ENCODE data around the gene SNTB2.

SNTB2 gene

DNA sequence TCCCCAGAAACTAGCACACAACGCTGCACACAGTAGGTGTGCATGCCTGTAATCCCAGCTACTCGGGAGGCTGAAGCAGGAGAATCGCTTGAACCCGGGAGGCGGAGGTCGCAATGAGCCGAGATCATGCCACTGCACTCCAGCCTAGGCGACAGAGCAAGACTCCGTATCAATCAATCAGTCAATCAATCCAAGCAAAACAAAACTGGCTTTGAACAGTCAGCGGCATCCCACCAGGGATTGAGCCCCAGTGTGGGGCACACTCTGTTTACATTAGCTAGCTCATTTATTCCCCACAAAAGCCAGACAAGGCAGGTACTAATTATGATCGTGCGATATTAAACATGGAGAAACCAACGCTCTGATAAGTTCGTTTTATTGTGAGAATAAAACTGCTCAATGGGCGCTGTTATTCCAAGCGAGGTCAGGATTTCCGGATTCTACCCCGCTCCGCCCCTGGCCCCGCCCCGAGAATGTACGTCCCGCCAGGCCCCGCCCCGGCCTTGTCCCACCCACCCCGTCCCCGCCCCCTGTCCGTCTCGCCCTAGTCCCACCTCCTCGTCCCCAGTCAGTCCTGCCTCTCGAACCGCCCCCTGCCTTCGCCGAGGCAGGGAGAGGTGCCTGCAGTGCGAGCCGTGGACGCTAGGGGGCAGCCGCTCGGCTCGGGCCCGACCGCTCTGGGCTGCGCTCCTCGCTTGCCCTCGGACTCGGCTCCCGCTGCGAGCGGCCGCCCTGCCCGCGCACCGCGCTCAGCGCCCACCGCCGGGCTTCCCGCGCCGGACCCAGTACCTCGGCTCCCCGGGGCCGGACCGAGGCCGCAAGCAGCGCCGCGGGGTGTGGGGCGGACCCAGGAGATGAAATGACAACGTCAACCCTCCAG lies 123.9 kb downstream of the SNTB2 start, which contains the start of gene VPS4A:
Gene VPS4A (plus strand): TSS at position 698 of the 880 bp plus-strand sequence. CDS start 162 bp downstream, at position 860.
- DNase-seq = peak; percentile 97 to 98
- no CpG with 5 or more reads among the region's 70 CpGs for WGBS (ENCODE audit: extremely low coverage, insufficient coverage, insufficient read length)
- Histone ChIP-seq H3K79me1 (ENCODE audit: low read length) (peaks cover 2% of the 10 kb centered on the region), H3K4ac (ENCODE audit: low read depth, low read length) (peak within 1 kb of the TSS; percentile 87), H3K36me3 (ENCODE audit: control insufficient read depth in 1 of 2, insufficient read depth in 2 of 2, low read length in 2 of 2) (peaks cover 12 to 14% of the 10 kb centered on the region in 2 experiments), H2BK12ac (ENCODE audit: low read length) (no peak within 1 kb of the TSS), H4K12ac (ENCODE audit: low read depth, low read length) (peak within 1 kb of the TSS; percentile 74), H3K18ac (ENCODE audit: low read length) (peak within 1 kb of the TSS; percentile 92), H3K4me3 (ENCODE audit: low read depth, low read length) (peak within 1 kb of the TSS; percentile 92), H2BK120ac (ENCODE audit: insufficient read depth, low read length, poor library complexity) (peak within 1 kb of the TSS; percentile 82), H3K27me3 (ENCODE audit: insufficient read depth, low read length) (no peaks in the 10 kb centered on the region), H3K9me3 (ENCODE audit: insufficient read depth, low read depth, low read length) (no peaks in the 10 kb centered on the region), H2BK5ac (ENCODE audit: low read depth, low read length, poor library complexity) (peak within 1 kb of the TSS; percentile 83), H3K4me1 (ENCODE audit: control insufficient read depth in 1 of 2, insufficient read depth in 2 of 2, low read length in 2 of 2) (peaks cover 3% of the 10 kb centered on the region in 2 experiments), H3K79me2 (ENCODE audit: control insufficient read depth, insufficient read depth, low read length, poor library complexity) (peaks cover 8% of the 10 kb centered on the region), H2AK5ac (ENCODE audit: low read length) (no peak within 1 kb of the TSS), H2AFZ (ENCODE audit: insufficient read depth, low read length, poor library complexity) (peak within 1 kb of the TSS; percentile 98), H3K14ac (ENCODE audit: low read length) (peak within 1 kb of the TSS; percentile 88), H3K4me2 (ENCODE audit: low read length) (peak within 1 kb of the TSS; percentile 83), H3K23ac (ENCODE audit: low read length) (no peak within 1 kb of the TSS), H4K91ac (ENCODE audit: low read depth, low read length) (peak within 1 kb of the TSS; percentile 82), H3K9ac (ENCODE audit: low read length) (peak within 1 kb of the TSS; percentile 93), H4K8ac (ENCODE audit: low read depth, low read length) (peak within 1 kb of the TSS; percentile 91), H3K27ac (ENCODE audit: low read depth, low read length) (peak within 1 kb of the TSS; percentile 65)

DNA sequence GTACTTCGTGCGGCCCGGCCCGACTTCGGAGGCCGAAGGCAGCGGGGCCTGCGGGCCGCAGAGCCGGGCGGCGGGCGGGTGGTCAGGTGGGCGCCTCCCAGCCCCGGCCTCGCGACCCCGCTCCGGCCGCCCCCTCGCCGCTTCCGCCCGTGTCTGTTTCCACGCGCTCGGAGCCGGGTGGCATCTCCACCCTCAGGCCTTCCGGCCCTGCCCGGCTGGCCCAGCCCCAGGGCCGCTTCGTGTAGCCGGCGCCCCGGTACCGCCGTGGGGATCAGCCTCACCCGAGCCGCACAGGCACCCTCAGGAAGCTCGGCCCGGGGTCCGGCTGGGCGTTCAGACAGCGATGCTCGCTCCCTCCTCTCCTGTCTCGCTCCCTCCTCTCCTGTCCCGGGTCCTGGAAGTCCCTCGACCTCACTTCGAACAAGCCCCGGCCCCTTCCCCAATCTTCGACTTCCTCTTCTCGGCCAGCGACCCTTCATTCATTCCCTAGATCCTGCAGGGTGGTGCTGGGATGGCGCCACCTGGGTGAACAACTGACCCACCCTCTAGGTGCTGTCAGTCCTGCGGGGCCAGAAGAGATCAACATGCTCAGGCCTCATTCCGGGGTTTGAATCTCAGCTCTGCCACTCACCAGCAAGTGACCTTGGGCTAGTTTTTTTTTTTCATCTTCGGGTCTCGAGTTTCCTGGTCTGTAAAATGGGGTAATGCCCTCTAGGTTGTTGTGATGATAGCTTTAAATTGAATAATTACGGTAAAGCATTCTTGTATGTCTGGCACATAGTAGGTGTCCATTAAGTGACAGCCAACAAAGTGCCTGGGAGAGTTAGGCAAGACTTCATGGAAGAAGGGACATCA lies 124.8 kb downstream of the SNTB2 start:
- peak overlapping the region; percentile 92 for H3K18ac ChIP-seq (ENCODE audit: low read length)
- H3K23ac ChIP-seq (ENCODE audit: low read length) = no peak overlapping the region
- peaks cover 8% of the 10 kb centered on the region for H3K79me2 ChIP-seq (ENCODE audit: control insufficient read depth, insufficient read depth, low read length, poor library complexity)
- peak overlapping the region; percentile 91 for H4K8ac ChIP-seq (ENCODE audit: low read depth, low read length)
- no peaks in the 10 kb centered on the region for H3K27me3 ChIP-seq (ENCODE audit: insufficient read depth, low read length)
- H2BK120ac ChIP-seq (ENCODE audit: insufficient read depth, low read length, poor library complexity) = peak overlapping the region; percentile 82
- no peaks in the 10 kb centered on the region for H3K9me3 ChIP-seq (ENCODE audit: insufficient read depth, low read depth, low read length)
- peak overlapping the region; percentile 83 for H2BK5ac ChIP-seq (ENCODE audit: low read depth, low read length, poor library complexity)
- H2BK12ac ChIP-seq (ENCODE audit: low read length) = no peak overlapping the region
- peak overlapping the region; percentile 98 for H2AFZ ChIP-seq (ENCODE audit: insufficient read depth, low read length, poor library complexity)
- H4K91ac ChIP-seq (ENCODE audit: low read depth, low read length) = peak overlapping the region; percentile 82
- peak overlapping the region; percentile 74 for H4K12ac ChIP-seq (ENCODE audit: low read depth, low read length)
- H3K4me1 ChIP-seq (ENCODE audit: control insufficient read depth in 1 of 2, insufficient read depth in 2 of 2, low read length in 2 of 2) = peaks cover 3% of the 10 kb centered on the region in 2 experiments
- peak overlapping the region; percentile 88 for H3K14ac ChIP-seq (ENCODE audit: low read length)
- H2AK5ac ChIP-seq (ENCODE audit: low read length) = no peak overlapping the region
- H3K79me1 ChIP-seq (ENCODE audit: low read length) = peaks cover 2% of the 10 kb centered on the region
- H3K9ac ChIP-seq (ENCODE audit: low read length) = peak overlapping the region; percentile 93
- peak overlapping the region; percentile 65 for H3K27ac ChIP-seq (ENCODE audit: low read depth, low read length)
- peak; percentile 7 to 25 for DNase-seq
- H3K4ac ChIP-seq (ENCODE audit: low read depth, low read length) = peak overlapping the region; percentile 87
- WGBS (ENCODE audit: extremely low coverage, insufficient coverage, insufficient read length) = no CpG with 5 or more reads among the region's 59 CpGs
- H3K4me3 ChIP-seq (ENCODE audit: low read depth, low read length) = peak overlapping the region; percentile 92
- H3K4me2 ChIP-seq (ENCODE audit: low read length) = peak overlapping the region; percentile 59
- H3K36me3 ChIP-seq (ENCODE audit: control insufficient read depth in 1 of 2, insufficient read depth in 2 of 2, low read length in 2 of 2) = peaks cover 20 to 23% of the 10 kb centered on the region in 2 experiments

DNA sequence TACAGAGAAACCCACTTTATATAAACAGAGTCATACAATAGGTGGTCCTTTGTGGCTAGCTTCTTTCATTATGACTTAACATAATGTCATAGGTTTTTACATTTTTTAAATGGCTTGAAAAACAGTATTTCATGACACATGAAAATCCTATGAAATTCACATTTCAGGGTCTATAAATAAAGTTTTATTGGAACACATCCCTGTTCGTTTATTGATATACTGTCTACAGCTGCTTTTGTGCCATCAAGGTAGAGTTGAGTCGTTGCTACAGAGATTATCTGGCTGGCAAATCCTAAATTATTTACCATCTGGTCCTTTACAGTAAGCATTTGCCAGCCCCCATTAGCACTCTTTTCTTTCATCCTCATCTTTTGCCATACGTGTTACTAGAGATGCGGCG lies 126.5 kb downstream of the SNTB2 start:
- Histone ChIP-seq H3K4me3 (ENCODE audit: low read depth, low read length) (no peak overlapping the region), H2AFZ (ENCODE audit: insufficient read depth, low read length, poor library complexity) (no peak overlapping the region), H3K36me3 (ENCODE audit: control insufficient read depth in 1 of 2, insufficient read depth in 2 of 2, low read length in 2 of 2) (peaks cover 31 to 35% of the 10 kb centered on the region in 2 experiments), H3K79me2 (ENCODE audit: control insufficient read depth, insufficient read depth, low read length, poor library complexity) (peaks cover 8% of the 10 kb centered on the region), H2BK12ac (ENCODE audit: low read length) (no peak overlapping the region), H2BK5ac (ENCODE audit: low read depth, low read length, poor library complexity) (no peak overlapping the region), H3K23ac (ENCODE audit: low read length) (no peak overlapping the region), H3K9ac (ENCODE audit: low read length) (no peak overlapping the region), H3K4ac (ENCODE audit: low read depth, low read length) (no peak overlapping the region), H3K9me3 (ENCODE audit: insufficient read depth, low read depth, low read length) (no peaks in the 10 kb centered on the region), H2BK120ac (ENCODE audit: insufficient read depth, low read length, poor library complexity) (no peak overlapping the region), H3K27ac (ENCODE audit: low read depth, low read length) (no peak overlapping the region), H4K91ac (ENCODE audit: low read depth, low read length) (no peak overlapping the region), H3K79me1 (ENCODE audit: low read length) (peaks cover 2% of the 10 kb centered on the region), H2AK5ac (ENCODE audit: low read length) (no peak overlapping the region), H4K12ac (ENCODE audit: low read depth, low read length) (no peak overlapping the region), H3K4me1 (ENCODE audit: control insufficient read depth in 1 of 2, insufficient read depth in 2 of 2, low read length in 2 of 2) (peaks cover 3% of the 10 kb centered on the region in 2 experiments), H4K8ac (ENCODE audit: low read depth, low read length) (no peak overlapping the region), H3K27me3 (ENCODE audit: insufficient read depth, low read length) (no peaks in the 10 kb centered on the region), H3K14ac (ENCODE audit: low read length) (no peak overlapping the region), H3K18ac (ENCODE audit: low read length) (no peak overlapping the region), H3K4me2 (ENCODE audit: low read length) (no peak overlapping the region)
- no peak for DNase-seq
- no CpG with 5 or more reads among the region's 5 CpGs for WGBS (ENCODE audit: extremely low coverage, insufficient coverage, insufficient read length)

DNA sequence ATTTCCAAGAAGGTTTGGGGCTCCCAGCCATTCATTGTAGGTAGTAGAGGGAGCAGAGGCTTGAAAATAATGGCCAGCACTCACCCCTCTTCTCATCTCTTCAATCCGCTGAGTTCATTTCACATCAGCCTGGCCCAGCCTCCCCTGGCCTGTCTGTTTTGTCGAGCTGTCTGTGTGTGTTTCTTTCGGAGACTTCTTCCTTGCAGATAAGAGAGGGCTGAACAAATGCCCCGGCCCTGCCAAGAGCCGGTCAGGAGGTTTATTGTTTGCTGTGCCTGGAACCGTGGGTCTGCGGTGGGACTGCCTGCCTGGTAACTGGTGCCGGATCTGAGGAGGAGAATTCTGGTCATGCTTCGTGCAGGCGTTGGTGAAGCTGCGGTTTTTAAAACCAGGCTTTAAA lies 127.6 kb downstream of the SNTB2 start:
- no peaks in the 10 kb centered on the region for H3K27me3 ChIP-seq (ENCODE audit: insufficient read depth, low read length)
- WGBS (ENCODE audit: extremely low coverage, insufficient coverage, insufficient read length) = no CpG with 5 or more reads among the region's 11 CpGs
- no peak overlapping the region for H3K9ac ChIP-seq (ENCODE audit: low read length)
- H3K36me3 ChIP-seq (ENCODE audit: control insufficient read depth in 1 of 2, insufficient read depth in 2 of 2, low read length in 2 of 2) = peaks cover 42 to 46% of the 10 kb centered on the region in 2 experiments
- H2BK120ac ChIP-seq (ENCODE audit: insufficient read depth, low read length, poor library complexity) = no peak overlapping the region
- H3K79me2 ChIP-seq (ENCODE audit: control insufficient read depth, insufficient read depth, low read length, poor library complexity) = peaks cover 8% of the 10 kb centered on the region
- no peak overlapping the region for H4K12ac ChIP-seq (ENCODE audit: low read depth, low read length)
- H3K9me3 ChIP-seq (ENCODE audit: insufficient read depth, low read depth, low read length) = no peaks in the 10 kb centered on the region
- H3K14ac ChIP-seq (ENCODE audit: low read length) = no peak overlapping the region
- no peak overlapping the region for H3K27ac ChIP-seq (ENCODE audit: low read depth, low read length)
- no peak overlapping the region for H3K23ac ChIP-seq (ENCODE audit: low read length)
- H3K79me1 ChIP-seq (ENCODE audit: low read length) = peaks cover 2% of the 10 kb centered on the region
- H3K18ac ChIP-seq (ENCODE audit: low read length) = peak overlapping the region; percentile 11
- no peak overlapping the region for H3K4me3 ChIP-seq (ENCODE audit: low read depth, low read length)
- H2AK5ac ChIP-seq (ENCODE audit: low read length) = no peak overlapping the region
- no peak overlapping the region for H2BK5ac ChIP-seq (ENCODE audit: low read depth, low read length, poor library complexity)
- H3K4me1 ChIP-seq (ENCODE audit: control insufficient read depth in 1 of 2, insufficient read depth in 2 of 2, low read length in 2 of 2) = peaks cover 3% of the 10 kb centered on the region in 2 experiments
- no peak overlapping the region for H3K4me2 ChIP-seq (ENCODE audit: low read length)
- H4K91ac ChIP-seq (ENCODE audit: low read depth, low read length) = no peak overlapping the region
- H2BK12ac ChIP-seq (ENCODE audit: low read length) = no peak overlapping the region
- H3K4ac ChIP-seq (ENCODE audit: low read depth, low read length) = no peak overlapping the region
- no peak for DNase-seq
- H2AFZ ChIP-seq (ENCODE audit: insufficient read depth, low read length, poor library complexity) = no peak overlapping the region
- no peak overlapping the region for H4K8ac ChIP-seq (ENCODE audit: low read depth, low read length)
